Parathyroid adenoma (tissue), 2 donors: Measurements from ENCODE around the gene AREG.

ENCODE experiments used
- H2AFZ ChIP-seq: fragments of 300-600 bp; sonication (generic); one replicate; pipeline ENCODE4 v1.7.0; 2017; ENCODE audit warnings: antibody characterized with exemption, mild to moderate bottlenecking
- H3K27ac ChIP-seq: fragments of 300-600 bp; sonication (generic); one replicate; pipeline ENCODE4 v1.7.0; 2017
- H3K27me3 ChIP-seq: fragments of 300-600 bp; sonication (generic); one replicate; pipeline ENCODE4 v1.7.0; 2017; ENCODE audit warnings: low read length; ENCODE audit not compliant: control insufficient read depth, insufficient read depth
- H3K36me3 ChIP-seq: fragments of 300-600 bp; sonication (generic); one replicate; pipeline ENCODE4 v1.7.0; 2017; ENCODE audit warnings: low read length; ENCODE audit not compliant: control insufficient read depth, insufficient read depth
- H3K4me1 ChIP-seq: fragments of 300-600 bp; sonication (generic); one replicate; pipeline ENCODE4 v1.7.0; 2017; ENCODE audit warnings: control low read depth
- H3K4me2 ChIP-seq: fragments of 300-600 bp; sonication (generic); one replicate; pipeline ENCODE4 v1.7.0; 2017; ENCODE audit warnings: low read length
- H3K4me3 ChIP-seq: fragments of 300-600 bp; sonication (generic); one replicate; pipeline ENCODE4 v1.7.0; 2017; ENCODE audit warnings: low read depth, low read length
- H3K79me2 ChIP-seq: fragments of 300-600 bp; sonication (generic); one replicate; pipeline ENCODE4 v1.7.0; 2017; ENCODE audit warnings: control low read depth
- H3K9ac ChIP-seq: fragments of 300-600 bp; sonication (generic); one replicate; pipeline ENCODE4 v1.7.0; 2017; ENCODE audit warnings: mild to moderate bottlenecking
- H3K9me3 ChIP-seq: fragments of 300-600 bp; sonication (generic); one replicate; pipeline ENCODE4 v1.7.0; 2017; ENCODE audit warnings: low read length; ENCODE audit not compliant: control insufficient read depth
- TF ChIP-seq, protein P1 (sequence below): fragments of 300-600 bp; sonication (generic); IDR thresholded peaks from one replicate; pipeline ENCODE4 v1.7.0; 2017; ENCODE audit warnings: antibody characterized with exemption, mild to moderate bottlenecking
- donor health status: primary hyperparathyroidism.

The AREG gene

DNA sequence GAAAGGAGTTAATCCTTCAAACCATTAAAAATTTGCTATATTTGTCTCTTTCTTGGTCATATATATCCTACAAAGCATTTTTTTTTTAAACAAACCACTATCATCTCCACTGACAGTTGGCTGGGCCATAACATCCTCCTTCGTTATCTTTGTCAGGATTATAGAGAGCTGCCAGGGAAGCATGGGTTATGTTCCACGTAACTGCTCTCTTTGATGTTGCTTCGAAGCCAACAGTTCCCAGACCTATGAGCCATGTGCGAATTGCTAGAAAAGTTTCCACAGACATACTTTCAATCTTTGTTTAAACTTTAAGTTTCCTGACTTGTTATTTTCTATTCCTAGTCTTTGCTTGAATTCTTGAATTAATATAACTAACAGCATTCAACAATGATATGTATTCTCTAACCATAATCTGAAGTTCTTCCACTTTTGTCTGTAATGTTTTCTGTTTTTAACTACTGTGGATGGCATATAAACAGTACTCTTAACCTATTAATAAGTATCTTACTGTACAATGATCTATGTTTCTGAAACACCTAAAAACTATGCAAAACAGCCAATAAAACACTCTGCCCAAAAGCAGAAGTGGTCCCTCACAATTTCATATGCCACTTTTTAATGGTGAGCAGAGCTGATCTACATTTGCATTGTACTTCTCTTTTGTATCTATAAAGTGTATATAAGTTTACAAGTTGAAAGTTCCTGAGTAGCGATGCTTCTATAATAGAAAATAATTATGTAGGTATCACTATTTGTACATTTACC, 42.1 kb upstream of the AREG start:
- H2AFZ ChIP-seq = no peak overlapping the region
- H3K27me3 ChIP-seq = no peaks in the 10 kb centered on the region
- H3K4me3 ChIP-seq = no peak overlapping the region
- no peak overlapping the region for H3K9ac ChIP-seq
- H3K36me3 ChIP-seq = no peaks in the 10 kb centered on the region
- TF ChIP-seq, protein P1, sequence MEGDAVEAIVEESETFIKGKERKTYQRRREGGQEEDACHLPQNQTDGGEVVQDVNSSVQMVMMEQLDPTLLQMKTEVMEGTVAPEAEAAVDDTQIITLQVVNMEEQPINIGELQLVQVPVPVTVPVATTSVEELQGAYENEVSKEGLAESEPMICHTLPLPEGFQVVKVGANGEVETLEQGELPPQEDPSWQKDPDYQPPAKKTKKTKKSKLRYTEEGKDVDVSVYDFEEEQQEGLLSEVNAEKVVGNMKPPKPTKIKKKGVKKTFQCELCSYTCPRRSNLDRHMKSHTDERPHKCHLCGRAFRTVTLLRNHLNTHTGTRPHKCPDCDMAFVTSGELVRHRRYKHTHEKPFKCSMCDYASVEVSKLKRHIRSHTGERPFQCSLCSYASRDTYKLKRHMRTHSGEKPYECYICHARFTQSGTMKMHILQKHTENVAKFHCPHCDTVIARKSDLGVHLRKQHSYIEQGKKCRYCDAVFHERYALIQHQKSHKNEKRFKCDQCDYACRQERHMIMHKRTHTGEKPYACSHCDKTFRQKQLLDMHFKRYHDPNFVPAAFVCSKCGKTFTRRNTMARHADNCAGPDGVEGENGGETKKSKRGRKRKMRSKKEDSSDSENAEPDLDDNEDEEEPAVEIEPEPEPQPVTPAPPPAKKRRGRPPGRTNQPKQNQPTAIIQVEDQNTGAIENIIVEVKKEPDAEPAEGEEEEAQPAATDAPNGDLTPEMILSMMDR = no peak
- H3K4me2 ChIP-seq = no peak overlapping the region
- no peaks in the 10 kb centered on the region for H3K9me3 ChIP-seq
- no peaks in the 10 kb centered on the region for H3K4me1 ChIP-seq
- H3K79me2 ChIP-seq = no peaks in the 10 kb centered on the region
- no peak overlapping the region for H3K27ac ChIP-seq

DNA sequence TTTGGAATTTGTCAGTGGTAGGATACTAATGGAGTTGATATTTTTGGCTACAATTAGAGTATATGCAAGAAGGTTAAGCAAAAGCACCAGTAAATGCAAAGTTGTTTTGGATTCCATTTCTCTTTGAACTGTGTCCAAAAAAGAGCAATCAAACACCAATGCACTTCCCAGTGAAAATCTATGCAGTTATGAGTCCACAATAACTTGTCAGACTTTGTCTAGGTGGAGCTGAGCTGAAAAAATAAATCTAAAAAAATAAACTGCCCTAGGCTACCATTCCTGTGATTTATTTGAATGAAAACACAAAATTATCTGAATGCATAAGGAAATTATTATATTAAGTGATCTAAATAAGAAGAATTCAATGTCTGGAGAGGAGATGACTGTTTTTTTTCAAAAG, 37.0 kb upstream of the AREG start:
- H3K4me2 ChIP-seq = no peak overlapping the region
- H3K36me3 ChIP-seq = no peaks in the 10 kb centered on the region
- H3K79me2 ChIP-seq = no peaks in the 10 kb centered on the region
- H3K27ac ChIP-seq = no peak overlapping the region
- H3K9me3 ChIP-seq = no peaks in the 10 kb centered on the region
- TF ChIP-seq, protein P1 = no peak
- no peaks in the 10 kb centered on the region for H3K4me1 ChIP-seq
- H2AFZ ChIP-seq = no peak overlapping the region
- H3K27me3 ChIP-seq = no peaks in the 10 kb centered on the region
- H3K9ac ChIP-seq = no peak overlapping the region
- H3K4me3 ChIP-seq = no peak overlapping the region

DNA sequence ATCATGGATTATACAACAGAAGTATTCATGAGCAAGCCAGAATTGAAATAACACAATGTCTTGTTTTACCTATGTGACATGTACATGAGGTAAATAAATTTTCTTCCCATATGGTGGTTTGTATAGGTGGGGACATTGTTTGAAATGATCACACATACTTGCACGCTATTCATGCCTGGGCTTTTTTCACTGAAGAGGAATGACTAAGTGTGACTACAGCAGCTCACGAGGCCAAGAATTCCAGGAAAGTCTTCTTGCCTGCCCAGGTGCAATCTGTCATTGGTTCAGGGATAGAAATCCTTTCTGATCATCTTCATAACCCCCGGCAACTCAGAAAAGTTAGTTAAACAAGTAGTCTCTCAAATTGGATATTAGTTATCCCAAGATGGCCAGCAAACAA, 36.3 kb upstream of the AREG start:
- TF ChIP-seq, protein P1 = no peak
- no peaks in the 10 kb centered on the region for H3K79me2 ChIP-seq
- H3K27me3 ChIP-seq = no peaks in the 10 kb centered on the region
- H3K36me3 ChIP-seq = no peaks in the 10 kb centered on the region
- H3K9me3 ChIP-seq = no peaks in the 10 kb centered on the region
- H3K4me3 ChIP-seq = no peak overlapping the region
- no peak overlapping the region for H3K4me2 ChIP-seq
- H3K4me1 ChIP-seq = no peaks in the 10 kb centered on the region
- no peak overlapping the region for H2AFZ ChIP-seq
- H3K9ac ChIP-seq = no peak overlapping the region
- no peak overlapping the region for H3K27ac ChIP-seq

DNA sequence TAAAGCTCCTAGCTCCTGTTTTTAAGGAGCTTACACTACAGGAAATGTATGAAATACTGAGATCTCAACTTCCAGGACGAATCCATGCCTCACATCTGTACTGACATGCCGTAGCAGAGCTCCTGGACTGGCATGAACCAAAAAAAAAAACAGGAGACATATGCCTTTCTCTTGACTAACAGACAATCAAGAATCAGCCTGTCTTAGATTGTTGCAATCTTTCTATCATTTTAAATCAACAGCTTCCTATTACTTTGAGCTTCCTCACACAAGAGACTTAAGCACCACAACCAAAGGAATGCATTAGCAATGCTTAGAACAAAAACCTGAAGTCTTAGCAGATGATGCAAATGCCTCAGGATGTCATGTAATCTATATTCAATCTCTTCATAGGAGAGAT, 34.7 kb upstream of the AREG start:
- Histone ChIP-seq H3K4me2 (no peak overlapping the region), H3K27me3 (no peaks in the 10 kb centered on the region), H2AFZ (no peak overlapping the region), H3K4me1 (no peaks in the 10 kb centered on the region), H3K4me3 (no peak overlapping the region), H3K9me3 (no peaks in the 10 kb centered on the region), H3K36me3 (no peaks in the 10 kb centered on the region), H3K79me2 (no peaks in the 10 kb centered on the region), H3K27ac (no peak overlapping the region), H3K9ac (no peak overlapping the region)
- TF ChIP-seq, protein P1 = no peak

DNA sequence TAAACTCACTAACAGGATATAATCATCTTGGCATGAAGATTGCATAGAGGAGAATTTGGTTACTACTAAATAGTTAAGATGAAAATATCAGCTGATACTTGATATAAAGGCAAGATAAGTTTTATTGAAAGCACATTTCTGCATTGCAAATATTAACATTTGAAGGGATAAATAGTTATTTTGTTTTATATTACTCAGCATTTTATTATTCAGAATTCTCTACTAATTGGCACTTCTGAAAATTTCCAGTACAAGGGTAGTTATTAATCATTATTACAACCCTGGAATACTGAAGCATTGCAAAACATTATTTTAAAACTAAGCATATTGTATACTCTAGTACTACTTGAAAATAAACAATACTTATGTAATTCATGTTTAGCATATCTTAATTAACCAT, 32.7 kb upstream of the AREG start:
- no peaks in the 10 kb centered on the region for H3K27me3 ChIP-seq
- H3K79me2 ChIP-seq = no peaks in the 10 kb centered on the region
- H3K9me3 ChIP-seq = no peaks in the 10 kb centered on the region
- no peak overlapping the region for H3K9ac ChIP-seq
- H3K4me2 ChIP-seq = no peak overlapping the region
- H3K4me1 ChIP-seq = no peaks in the 10 kb centered on the region
- TF ChIP-seq, protein P1 = no peak
- no peaks in the 10 kb centered on the region for H3K36me3 ChIP-seq
- H3K27ac ChIP-seq = no peak overlapping the region
- H2AFZ ChIP-seq = no peak overlapping the region
- H3K4me3 ChIP-seq = no peak overlapping the region
